Measurements from ENCODE around the gene ARHGEF6.

Gene ARHGEF6

DNA sequence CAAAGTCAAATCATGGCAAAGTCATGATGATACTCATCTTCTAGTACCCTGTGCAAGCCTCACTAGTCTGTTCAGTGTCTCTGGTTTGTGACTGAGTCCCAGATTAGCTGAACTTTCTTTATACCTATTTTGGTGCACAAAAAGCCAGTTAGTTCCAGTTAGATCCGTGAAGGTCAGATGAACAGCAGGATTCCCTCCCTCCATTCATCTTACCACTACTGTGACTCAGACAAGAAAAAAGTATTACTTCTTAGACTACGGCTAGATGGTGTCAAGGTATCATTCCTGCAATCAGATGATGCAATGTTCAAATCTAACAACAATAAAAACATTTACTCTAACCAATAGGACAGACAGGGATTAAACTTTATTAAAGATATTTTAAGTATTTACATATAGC, 30.4 kb downstream of the ARHGEF6 start:
- H3K79me2 ChIP-seq (ENCODE audit: insufficient read depth, low read length) = peaks cover 78% of the 10 kb centered on the region
- H3K36me3 ChIP-seq (ENCODE audit: insufficient read depth, low read length) = peaks cover 11% of the 10 kb centered on the region; the same call in 1 of the 2 replicates
- no peak overlapping the region for H3K4me3 ChIP-seq (ENCODE audit: low read length, poor library complexity, severe bottlenecking)
- no peaks in the 10 kb centered on the region for H3K9me3 ChIP-seq (ENCODE audit: insufficient read depth, low read depth, low read length)
- TF ChIP-seq, protein P1, sequence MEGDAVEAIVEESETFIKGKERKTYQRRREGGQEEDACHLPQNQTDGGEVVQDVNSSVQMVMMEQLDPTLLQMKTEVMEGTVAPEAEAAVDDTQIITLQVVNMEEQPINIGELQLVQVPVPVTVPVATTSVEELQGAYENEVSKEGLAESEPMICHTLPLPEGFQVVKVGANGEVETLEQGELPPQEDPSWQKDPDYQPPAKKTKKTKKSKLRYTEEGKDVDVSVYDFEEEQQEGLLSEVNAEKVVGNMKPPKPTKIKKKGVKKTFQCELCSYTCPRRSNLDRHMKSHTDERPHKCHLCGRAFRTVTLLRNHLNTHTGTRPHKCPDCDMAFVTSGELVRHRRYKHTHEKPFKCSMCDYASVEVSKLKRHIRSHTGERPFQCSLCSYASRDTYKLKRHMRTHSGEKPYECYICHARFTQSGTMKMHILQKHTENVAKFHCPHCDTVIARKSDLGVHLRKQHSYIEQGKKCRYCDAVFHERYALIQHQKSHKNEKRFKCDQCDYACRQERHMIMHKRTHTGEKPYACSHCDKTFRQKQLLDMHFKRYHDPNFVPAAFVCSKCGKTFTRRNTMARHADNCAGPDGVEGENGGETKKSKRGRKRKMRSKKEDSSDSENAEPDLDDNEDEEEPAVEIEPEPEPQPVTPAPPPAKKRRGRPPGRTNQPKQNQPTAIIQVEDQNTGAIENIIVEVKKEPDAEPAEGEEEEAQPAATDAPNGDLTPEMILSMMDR (conservative IDR thresholded peaks at IDR 0.05; ENCODE audit: low read length) = no peak
- no peak for TF ChIP-seq EZH2phosphoT487 (IDR thresholded peaks at IDR 0.05; ENCODE audit: borderline replicate concordance)
- H3K4me2 ChIP-seq (ENCODE audit: low read depth, low read length, poor library complexity, severe bottlenecking) = no peak overlapping the region
- H3K27me3 ChIP-seq (ENCODE audit: insufficient read depth, low read length, poor library complexity, severe bottlenecking) = no peaks in the 10 kb centered on the region
- peaks cover 6% of the 10 kb centered on the region for H4K20me1 ChIP-seq (ENCODE audit: insufficient read depth, low read length, poor library complexity, severe bottlenecking)
- no peak overlapping the region for H3K9ac ChIP-seq (ENCODE audit: low read depth, low read length, poor library complexity, severe bottlenecking)
- H3K9me2 ChIP-seq (replicated peaks; ENCODE audit: low read depth, low read length) = no peaks in the 10 kb centered on the region
- no peak overlapping the region for H2AFZ ChIP-seq (ENCODE audit: low read length)
- H3F3A ChIP-seq (ENCODE audit: low read depth) = no peaks in the 10 kb centered on the region; the same call in 1 of the 2 replicates
- peaks cover 32% of the 10 kb centered on the region for H3K4me1 ChIP-seq (ENCODE audit: insufficient read depth, low read length, poor library complexity, severe bottlenecking)

DNA sequence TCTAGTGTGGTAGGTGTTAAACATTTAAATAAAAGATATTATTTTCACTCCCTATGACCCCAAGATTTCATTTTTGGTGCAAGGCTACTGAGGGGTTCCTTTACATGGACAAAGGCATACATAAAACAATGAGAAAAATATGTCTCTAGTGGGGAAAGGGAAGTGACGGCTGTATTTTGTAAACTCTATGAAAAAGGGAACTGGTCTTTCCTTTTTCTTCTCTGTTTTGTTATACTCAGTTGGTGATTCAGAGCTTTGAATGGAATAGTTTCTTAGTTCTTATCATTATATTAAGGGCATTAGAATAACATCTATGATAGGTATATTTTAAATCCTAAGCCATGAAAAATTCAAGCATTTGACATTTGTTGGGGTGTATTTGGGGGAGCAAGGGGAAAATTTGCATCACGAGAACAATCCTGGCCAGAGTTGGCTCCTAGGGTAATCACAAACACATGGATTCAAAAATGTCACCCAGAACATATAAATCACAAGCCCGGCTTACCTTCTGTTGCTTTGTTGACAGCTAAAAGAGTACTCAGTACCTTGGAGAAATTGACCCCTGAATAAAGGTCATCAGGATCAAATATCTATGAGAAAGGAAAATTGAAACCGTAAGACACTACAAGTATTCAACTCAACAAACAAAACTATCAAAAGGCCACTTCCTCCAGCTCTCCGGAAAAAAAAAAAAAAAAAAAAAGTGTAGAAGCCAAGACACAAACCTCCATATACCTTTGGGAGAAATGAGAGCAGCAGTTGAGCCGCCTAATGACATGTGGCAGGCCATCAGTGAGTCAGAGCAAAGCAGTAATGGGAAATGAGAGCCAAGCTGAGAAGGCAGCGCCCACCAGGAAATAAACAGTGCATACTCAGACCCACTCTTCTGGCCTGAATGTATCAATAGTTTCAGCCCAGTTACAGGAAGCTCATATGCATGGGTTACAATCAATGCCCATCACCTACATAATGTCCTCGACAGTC, 33.4 kb downstream of the ARHGEF6 start:
- Histone ChIP-seq H3K4me3 (ENCODE audit: low read length, poor library complexity, severe bottlenecking) (no peak overlapping the region), H3K79me2 (ENCODE audit: insufficient read depth, low read length) (peaks cover 56% of the 10 kb centered on the region), H3K4me1 (ENCODE audit: insufficient read depth, low read length, poor library complexity, severe bottlenecking) (peaks cover 40% of the 10 kb centered on the region), H3K9me2 (replicated peaks; ENCODE audit: low read depth, low read length) (no peaks in the 10 kb centered on the region), H4K20me1 (ENCODE audit: insufficient read depth, low read length, poor library complexity, severe bottlenecking) (no peaks in the 10 kb centered on the region), H3F3A (ENCODE audit: low read depth) (no peaks in the 10 kb centered on the region), H3K9ac (ENCODE audit: low read depth, low read length, poor library complexity, severe bottlenecking) (no peak overlapping the region), H3K9me3 (ENCODE audit: insufficient read depth, low read depth, low read length) (no peaks in the 10 kb centered on the region), H2AFZ (ENCODE audit: low read length) (no peak overlapping the region), H3K4me2 (ENCODE audit: low read depth, low read length, poor library complexity, severe bottlenecking) (peak overlapping the region; percentile 29), H3K27me3 (ENCODE audit: insufficient read depth, low read length, poor library complexity, severe bottlenecking) (no peaks in the 10 kb centered on the region), H3K36me3 (ENCODE audit: insufficient read depth, low read length) (peaks cover 36% of the 10 kb centered on the region; the same call in 1 of the 2 replicates)
- TF ChIP-seq, protein P1 (conservative IDR thresholded peaks at IDR 0.05; ENCODE audit: low read length) = no peak
- TF ChIP-seq EZH2phosphoT487 (IDR thresholded peaks at IDR 0.05; ENCODE audit: borderline replicate concordance) = no peak

DNA sequence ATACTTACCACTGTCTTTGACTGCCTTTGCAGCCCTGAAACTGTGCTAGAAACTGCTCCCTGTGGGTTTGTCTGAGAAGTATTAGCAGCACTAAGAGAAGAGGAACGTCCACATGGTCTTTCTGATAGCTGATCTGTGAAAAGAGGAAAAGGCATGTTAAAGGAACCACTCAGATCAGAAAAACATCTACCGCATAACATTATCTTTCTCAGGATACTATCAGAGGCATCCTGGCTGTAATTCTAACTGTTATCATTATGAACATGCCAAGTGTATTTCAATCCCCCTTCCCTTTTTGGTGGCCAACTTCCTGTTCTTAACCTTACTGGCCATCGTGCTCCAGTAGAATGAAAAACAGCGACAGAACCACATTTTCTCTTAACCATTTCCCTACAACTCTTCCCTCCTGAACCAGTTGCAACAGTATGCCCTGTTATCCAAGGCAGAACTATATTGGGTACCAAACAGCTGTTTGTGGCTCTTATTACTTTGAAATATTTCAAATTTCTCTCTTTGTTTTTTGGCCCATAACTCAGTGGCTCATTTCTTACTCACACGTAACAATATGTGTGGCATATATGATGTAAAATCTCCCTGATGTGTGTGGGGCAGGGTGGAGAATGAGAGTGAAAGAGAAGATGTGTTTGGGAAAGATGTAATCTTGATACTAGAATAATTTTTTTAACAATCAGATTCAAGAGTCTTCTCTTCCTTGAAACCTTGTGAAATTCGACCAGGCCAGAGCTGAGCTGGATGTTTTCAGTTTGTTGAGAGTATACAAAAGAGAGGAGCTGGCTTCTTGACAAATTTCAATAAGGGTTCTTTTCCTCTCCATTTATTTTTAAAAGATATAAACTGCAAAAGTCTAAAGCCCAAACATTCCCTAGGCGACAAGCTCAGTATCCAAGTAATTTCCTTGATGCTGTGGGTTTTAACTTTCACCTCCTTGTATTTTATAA, 35.2 kb downstream of the ARHGEF6 start:
- TF ChIP-seq, protein P1 (conservative IDR thresholded peaks at IDR 0.05; ENCODE audit: low read length) = no peak
- TF ChIP-seq EZH2phosphoT487 (IDR thresholded peaks at IDR 0.05; ENCODE audit: borderline replicate concordance) = no peak
- no peaks in the 10 kb centered on the region for H4K20me1 ChIP-seq (ENCODE audit: insufficient read depth, low read length, poor library complexity, severe bottlenecking)
- H3K36me3 ChIP-seq (ENCODE audit: insufficient read depth, low read length) = peaks cover 43% of the 10 kb centered on the region; the same call in 1 of the 2 replicates
- H2AFZ ChIP-seq (ENCODE audit: low read length) = no peak overlapping the region
- H3K9me2 ChIP-seq (replicated peaks; ENCODE audit: low read depth, low read length) = no peaks in the 10 kb centered on the region
- H3K4me1 ChIP-seq (ENCODE audit: insufficient read depth, low read length, poor library complexity, severe bottlenecking) = peaks cover 40% of the 10 kb centered on the region
- no peaks in the 10 kb centered on the region for H3K9me3 ChIP-seq (ENCODE audit: insufficient read depth, low read depth, low read length)
- no peak overlapping the region for H3K9ac ChIP-seq (ENCODE audit: low read depth, low read length, poor library complexity, severe bottlenecking)
- H3K79me2 ChIP-seq (ENCODE audit: insufficient read depth, low read length) = peaks cover 40% of the 10 kb centered on the region
- H3K4me2 ChIP-seq (ENCODE audit: low read depth, low read length, poor library complexity, severe bottlenecking) = peak overlapping the region; percentile 59
- no peaks in the 10 kb centered on the region for H3F3A ChIP-seq (ENCODE audit: low read depth)
- H3K27me3 ChIP-seq (ENCODE audit: insufficient read depth, low read length, poor library complexity, severe bottlenecking) = no peaks in the 10 kb centered on the region
- peak overlapping the region; percentile 13 for H3K4me3 ChIP-seq (ENCODE audit: low read length, poor library complexity, severe bottlenecking)

Measured in Loucy (cell line).